Naive thymus-derived CD4-positive, alpha-beta T cell (primary cell): ENCODE measurements around the gene GDPD3. TPM values are rescaled to one million over a fixed set of nuclear protein-coding genes. Genes with fewer than 3 reads are reported as not detected.

Source experiments
- ATAC-seq: fragments of 150-1000 bp; cut with Tn5 transposase; 2 replicates; pipeline ENCODE4 v1.10.0; 2021; ENCODE audit warnings: mild to moderate bottlenecking, moderate library complexity
- CTCF ChIA-PET: fragments of 350-600 bp; sonication (Branson Sonifier 250); formaldehyde crosslinking; loops from one replicate; lab custom pipeline; 2021; ENCODE audit warnings: antibody characterized with exemption; lab: Charles Lee
- POLR2A ChIA-PET: fragments of 350-600 bp; sonication (Branson Sonifier 250); formaldehyde crosslinking; loops from one replicate; lab custom pipeline; 2021; ENCODE audit warnings: antibody characterized with exemption, inconsistent platforms; lab: Charles Lee
- DNase-seq, 9 donors: peaks; one replicate each; pipeline versions ENCODE4 v3.0.0 to v3.0.0-alpha.2; 2020 to 2022; ENCODE audit warnings: mixed read lengths in 1 of 9
- H3K27ac ChIP-seq: one replicate; pipeline ENCODE4 v1.7.0; 2013; ENCODE audit warnings: mild to moderate bottlenecking, low read depth, low read length, moderate library complexity
- H3K27me3 ChIP-seq, 2 donors: one replicate each; pipeline ENCODE4 v1.7.0; 2013; ENCODE audit warnings: low read length in 2 of 2, mild to moderate bottlenecking in 2 of 2, moderate library complexity in 2 of 2; ENCODE audit not compliant: control insufficient read depth in 2 of 2, insufficient read depth in 2 of 2
- H3K36me3 ChIP-seq, 3 experiments: 1 replicate in 2 of 3; 2 replicates in 1 of 3; pipeline ENCODE4 v1.7.0; 2013; ENCODE audit warnings: low read length in 3 of 3, mild to moderate bottlenecking in 3 of 3, moderate library complexity in 1 of 3; ENCODE audit not compliant: insufficient read depth in 3 of 3, control insufficient read depth in 2 of 3
- H3K4me1 ChIP-seq, 2 donors: one replicate each; pipeline ENCODE4 v1.7.0; 2013; ENCODE audit warnings: low read length in 2 of 2, mild to moderate bottlenecking in 2 of 2, moderate library complexity in 1 of 2; ENCODE audit not compliant: control insufficient read depth in 2 of 2, insufficient read depth in 2 of 2
- H3K4me3 ChIP-seq: 2 replicates; pipeline ENCODE4 v1.7.0; 2013; ENCODE audit warnings: mild to moderate bottlenecking, low read length
- H3K9me3 ChIP-seq, 3 experiments: 1 replicate in 2 of 3; 2 replicates in 1 of 3; pipeline ENCODE4 v1.7.0; 2013; ENCODE audit warnings: low read length in 3 of 3; ENCODE audit not compliant: control insufficient read depth in 2 of 3
- H3K27ac Mint-ChIP-seq, 9 donors: one replicate each; pipeline ENCODE4 v1.8.0; 2020 to 2022; ENCODE audit warnings: mixed read lengths in 9 of 9, mild to moderate bottlenecking in 8 of 9, moderate library complexity in 5 of 9, inconsistent platforms in 2 of 9
- H3K27me3 Mint-ChIP-seq, 5 donors: one replicate each; pipeline ENCODE4 v1.8.0; 2021 to 2022; ENCODE audit warnings: mixed read lengths in 5 of 5, mild to moderate bottlenecking in 1 of 5
- H3K36me3 Mint-ChIP-seq, 5 donors: one replicate each; pipeline ENCODE4 v1.8.0; 2020 to 2022; ENCODE audit warnings: mixed read lengths in 5 of 5, mild to moderate bottlenecking in 3 of 5, inconsistent platforms in 1 of 5
- H3K4me1 Mint-ChIP-seq, 7 donors: one replicate each; pipeline ENCODE4 v1.8.0; 2020 to 2022; ENCODE audit warnings: mixed read lengths in 7 of 7, mild to moderate bottlenecking in 3 of 7, inconsistent platforms in 1 of 7
- H3K4me3 Mint-ChIP-seq, 10 donors: one replicate each; pipeline ENCODE4 v1.8.0; 2020 to 2022; ENCODE audit warnings: mild to moderate bottlenecking in 10 of 10, mixed read lengths in 10 of 10, moderate library complexity in 6 of 10, inconsistent platforms in 2 of 10
- H3K9me3 Mint-ChIP-seq, 11 donors: one replicate each; pipeline ENCODE4 v1.8.0; 2020 to 2022; ENCODE audit warnings: mixed read lengths in 11 of 11, mild to moderate bottlenecking in 4 of 11, inconsistent platforms in 1 of 11, moderate library complexity in 1 of 11
- intact Hi-C, 2 donors: fragments of 100-400 bp; cut with micrococcal nuclease; formaldehyde crosslinking; loops; one replicate each; pipeline ENCODE4 v1.15.1; 2023
- polyA plus RNA-seq, 2 donors: library from polyadenylated mRNA; unstranded; fragments of 300-500 nt; fragmentation: Illumina TruSeq; gene quantifications; one replicate each; pipeline ENCODE4 v1.2.3, GENCODE V29; 2021
- total RNA-seq, 6 experiments: library from RNA in 5 of 6; stranded (reverse) in 5 of 6; gene quantifications; 1 replicate in 5 of 6; 2 replicates in 1 of 6; pipeline ENCODE4 v1.2.3 and lab custom pipeline; 2021 to 2026

The GDPD3 gene
- total and polyA plus RNA-seq, 7 experiments from 2014 or later = 7.9 to 39.3 (median 12.3) TPM; not detected in 2

DNA sequence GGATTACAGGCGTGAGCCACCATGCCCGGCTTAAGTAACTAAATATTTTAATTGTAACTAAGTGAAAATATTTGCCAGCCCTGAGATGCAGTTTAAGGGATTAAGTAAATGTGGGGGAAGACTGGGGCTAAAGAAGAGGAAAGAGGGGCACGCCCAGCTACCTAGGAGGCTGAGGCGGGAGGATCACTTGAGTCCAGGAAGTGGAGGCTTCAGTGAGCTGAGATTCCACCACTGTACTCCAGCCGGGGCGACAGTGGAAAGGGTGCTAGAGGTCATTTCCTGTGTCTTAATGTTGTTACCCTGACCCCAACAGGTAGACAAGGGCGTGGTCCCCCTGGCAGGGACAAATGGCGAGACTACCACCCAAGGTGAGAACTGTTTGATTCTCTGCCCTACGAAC, 45.0 kb downstream of the GDPD3 start:
- peaks cover 25 to 55% (median 43%) of the 10 kb centered on the region in 7 donors for H3K4me1 Mint-ChIP-seq
- ChIA-PET CTCF (interaction anchor here (1.2 kb wide), 1 partner anchor 24 kb away, joined by 6 read pairs; the partner anchor contains the start of gene TBX6), POLR2A (interaction anchor here (0.6 to 6.3 kb wide), 6 partner anchors 14 to 1111 kb away, joined by 3 to 159 read pairs (median 26); partner anchors contain the start of genes CORO1A, TBX6 and YPEL3)
- DNase-seq = no peak
- no peaks in the 10 kb centered on the region for H3K27me3 Mint-ChIP-seq
- H3K4me3 Mint-ChIP-seq = peak overlapping the region; percentile 66 to 86 (median 70)
- peaks cover 13 to 36% of the 10 kb centered on the region in 2 donors for H3K4me1 ChIP-seq
- H3K27me3 ChIP-seq = no peaks in the 10 kb centered on the region
- H3K9me3 Mint-ChIP-seq = no peaks in the 10 kb centered on the region
- peaks cover 0 to 38% (median 14%) of the 10 kb centered on the region in 5 donors for H3K36me3 Mint-ChIP-seq
- ATAC-seq = no peak
- peak overlapping the region; percentile 56 to 92 (median 80) for H3K27ac Mint-ChIP-seq
- no peaks in the 10 kb centered on the region for H3K9me3 ChIP-seq
- H3K4me3 ChIP-seq = no peak overlapping the region
- intact Hi-C loops = loop anchor here (1.0 to 10.0 kb wide), 3 partner anchors 44 to 854 kb away; partner anchors contain the start of genes FBXL19 (in 1 of the 2) and ZNF771 (in 1 of the 2)
- peak overlapping the region; percentile 22 for H3K27ac ChIP-seq
- peaks cover 18 to 71% (median 22%) of the 10 kb centered on the region in 3 experiments for H3K36me3 ChIP-seq

DNA sequence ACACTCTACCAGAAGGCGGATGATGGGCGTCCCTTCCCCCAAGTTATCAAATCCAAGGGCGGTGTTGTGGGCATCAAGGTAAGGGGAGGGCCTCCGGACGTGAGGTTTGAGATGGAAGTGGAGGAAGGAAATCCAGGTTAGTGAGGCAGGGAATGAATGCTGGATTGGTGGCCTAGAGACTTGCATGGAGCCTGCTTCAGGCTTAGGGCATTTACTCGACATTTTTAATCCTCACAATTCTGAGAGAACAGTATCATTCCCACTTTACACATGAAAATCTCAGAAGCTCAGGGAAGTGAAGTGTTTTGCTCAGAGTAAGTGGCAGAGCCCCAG, 45.8 kb downstream of the GDPD3 start:
- H3K4me3 Mint-ChIP-seq = peak overlapping the region; percentile 36 to 100 (median 99)
- Histone ChIP-seq H3K27me3 (no peaks in the 10 kb centered on the region), H3K9me3 (no peaks in the 10 kb centered on the region), H3K27ac (peak overlapping the region; percentile 83), H3K4me1 (peaks cover 13 to 37% of the 10 kb centered on the region in 2 donors), H3K4me3 (peak overlapping the region; percentile 12), H3K36me3 (peaks cover 18 to 69% (median 22%) of the 10 kb centered on the region in 3 experiments)
- ATAC-seq (no peak), DNase-seq (no peak)
- H3K9me3 Mint-ChIP-seq = no peaks in the 10 kb centered on the region
- H3K27me3 Mint-ChIP-seq = no peaks in the 10 kb centered on the region
- intact Hi-C loops = loop anchor here (5.0 to 10.0 kb wide), 2 partner anchors 337 to 855 kb away; partner anchors contain the start of genes FBXL19 (in 1 of the 2) and ZNF771 (in 1 of the 2)
- peaks cover 0 to 38% (median 14%) of the 10 kb centered on the region in 5 donors for H3K36me3 Mint-ChIP-seq
- H3K4me1 Mint-ChIP-seq = peaks cover 25 to 55% (median 43%) of the 10 kb centered on the region in 7 donors
- ChIA-PET POLR2A (interaction anchor here (0.6 to 6.3 kb wide), 11 partner anchors 9 to 365 kb away, joined by 3 to 159 read pairs (median 8); partner anchors contain the start of genes CD2BP2, CORO1A, PPP4C and TBX6), CTCF (interaction anchor here (0.6 to 1.2 kb wide), 2 partner anchors 25 to 277 kb away, joined by 3 to 6 read pairs; partner anchors contain the start of gene TBX6)
- H3K27ac Mint-ChIP-seq = peak overlapping the region in 7 of 9 donors; percentile 83 to 99 (median 98)

DNA sequence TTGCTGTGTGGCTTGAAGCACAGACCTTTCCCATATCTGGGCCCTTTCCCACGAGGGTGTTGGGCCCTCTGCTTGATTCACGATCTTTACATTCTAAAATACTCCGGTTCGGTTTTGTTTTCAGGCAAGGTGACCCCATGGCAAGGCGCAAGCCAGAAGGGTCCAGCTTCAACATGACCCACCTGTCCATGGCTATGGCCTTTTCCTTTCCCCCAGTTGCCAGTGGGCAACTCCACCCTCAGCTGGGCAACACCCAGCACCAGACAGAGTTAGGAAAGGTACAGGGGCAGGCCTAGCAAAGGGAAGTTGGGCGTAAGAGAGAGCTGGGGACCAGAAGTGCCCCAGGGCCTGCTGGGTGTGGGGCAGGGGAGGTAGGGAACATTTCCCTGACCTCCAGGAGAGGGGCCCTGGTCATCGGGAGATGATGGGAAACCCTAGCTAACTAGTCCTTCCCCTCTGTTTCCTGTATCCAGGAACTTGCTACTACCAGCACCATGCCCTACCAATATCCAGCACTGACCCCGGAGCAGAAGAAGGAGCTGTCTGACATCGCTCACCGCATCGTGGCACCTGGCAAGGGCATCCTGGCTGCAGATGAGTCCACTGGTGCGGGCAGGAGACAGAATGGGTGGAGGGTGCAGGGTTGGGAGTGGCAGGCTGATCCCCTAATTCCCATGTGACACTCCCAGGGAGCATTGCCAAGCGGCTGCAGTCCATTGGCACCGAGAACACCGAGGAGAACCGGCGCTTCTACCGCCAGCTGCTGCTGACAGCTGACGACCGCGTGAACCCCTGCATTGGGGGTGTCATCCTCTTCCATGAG, 46.4 kb downstream of the GDPD3 start:
- Mint-ChIP-seq H3K27me3 (no peaks in the 10 kb centered on the region), H3K9me3 (no peaks in the 10 kb centered on the region), H3K27ac (peak overlapping the region; percentile 79 to 99 (median 98)), H3K4me3 (peak overlapping the region; percentile 96 to 100 (median 99)), H3K4me1 (peaks cover 25 to 51% (median 40%) of the 10 kb centered on the region in 7 donors), H3K36me3 (peaks cover 0 to 35% (median 13%) of the 10 kb centered on the region in 5 donors)
- CTCF ChIA-PET = interaction anchor here (0.5 to 2.1 kb wide), 5 partner anchors 23 to 822 kb away, joined by 3 to 10 read pairs (median 3); partner anchors contain the start of gene TBX6
- peak overlapping the region; percentile 94 for H3K4me3 ChIP-seq
- H3K4me1 ChIP-seq = peaks cover 13 to 37% of the 10 kb centered on the region in 2 donors
- peaks cover 18 to 64% (median 22%) of the 10 kb centered on the region in 3 experiments for H3K36me3 ChIP-seq
- no peaks in the 10 kb centered on the region for H3K9me3 ChIP-seq
- peak overlapping the region; percentile 83 for H3K27ac ChIP-seq
- DNase-seq = no peak
- POLR2A ChIA-PET = interaction anchor here (0.5 to 6.3 kb wide), 22 partner anchors 9 to 1097 kb away, joined by 3 to 159 read pairs (median 5); partner anchors contain the start of genes CD2BP2, CORO1A, MVP and PAGR1
- no peaks in the 10 kb centered on the region for H3K27me3 ChIP-seq
- ATAC-seq = no peak
- intact Hi-C loops = loop anchor here (5.0 to 10.0 kb wide), 2 partner anchors 338 to 855 kb away; partner anchors contain the start of genes FBXL19 (in 1 of the 2) and ZNF771 (in 1 of the 2)

DNA sequence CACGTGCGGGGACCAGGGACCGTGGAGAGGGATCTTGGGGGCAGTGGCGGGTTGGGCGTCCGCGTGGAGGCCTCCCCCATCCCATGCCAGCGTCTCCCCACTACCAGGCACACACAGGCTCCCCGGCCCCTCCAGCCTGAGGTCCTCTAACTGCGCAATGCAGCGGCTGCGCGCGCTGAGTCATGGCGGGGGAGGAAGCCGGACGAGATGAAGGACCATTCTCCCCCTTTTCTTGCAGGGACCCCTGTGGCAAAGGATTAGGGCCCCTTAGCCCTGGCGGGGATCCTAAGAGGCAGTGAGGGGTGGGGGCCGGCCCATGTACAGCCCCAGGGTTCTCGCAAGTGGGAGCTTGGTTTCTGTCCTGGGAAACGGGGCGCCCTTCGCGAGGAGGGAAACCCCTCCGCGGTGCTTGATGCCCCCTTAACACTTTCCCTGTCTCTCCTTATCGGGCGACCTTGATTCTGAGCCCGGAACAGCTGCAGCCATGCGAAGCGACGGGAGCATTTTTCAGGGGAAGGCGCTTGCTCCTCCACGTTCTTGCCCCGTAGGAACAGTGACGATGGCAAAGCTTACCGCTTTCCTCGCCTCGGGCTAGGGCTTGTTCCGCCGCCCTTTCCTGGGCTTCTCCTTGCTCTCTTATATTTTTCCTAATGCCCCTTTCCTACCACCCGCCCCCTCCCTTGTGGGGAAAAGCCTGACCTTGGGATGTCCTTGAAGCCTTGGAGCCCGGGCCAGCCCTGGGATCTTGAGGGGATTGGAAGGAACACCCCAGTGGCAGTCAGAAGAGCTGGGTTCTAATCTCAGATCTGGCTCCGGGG, 47.2 kb downstream of the GDPD3 start:
- H3K27ac ChIP-seq = peak overlapping the region; percentile 83
- no peaks in the 10 kb centered on the region for H3K9me3 Mint-ChIP-seq
- H3K36me3 ChIP-seq = peaks cover 18 to 55% (median 22%) of the 10 kb centered on the region in 3 experiments
- peaks cover 13 to 37% of the 10 kb centered on the region in 2 donors for H3K4me1 ChIP-seq
- no peaks in the 10 kb centered on the region for H3K27me3 ChIP-seq
- intact Hi-C loops = loop anchor here (1.0 to 10.0 kb wide), 19 partner anchors 9 to 856 kb away; partner anchors contain the start of genes FBRS (in 2 of the 2), MAPK3 (in 2 of the 2), PPP4C (in 2 of the 2) and CORO1A (in 1 of the 2)
- H3K36me3 Mint-ChIP-seq = peaks cover 0 to 30% (median 13%) of the 10 kb centered on the region in 5 donors
- H3K4me3 Mint-ChIP-seq = peak overlapping the region; percentile 96 to 100 (median 99)
- ATAC-seq = no peak
- POLR2A ChIA-PET = interaction anchor here (0.5 to 6.3 kb wide), 46 partner anchors 10 to 1098 kb away, joined by 3 to 159 read pairs (median 4); partner anchors contain the start of genes CD2BP2, CORO1A, DCTPP1 and KCTD13
- peak overlapping the region; percentile 79 to 99 (median 98) for H3K27ac Mint-ChIP-seq
- no peaks in the 10 kb centered on the region for H3K27me3 Mint-ChIP-seq
- no peak for DNase-seq
- CTCF ChIA-PET = interaction anchor here (0.5 to 2.1 kb wide), 4 partner anchors 11 to 823 kb away, joined by 3 to 10 read pairs (median 4); partner anchors contain the start of gene TBX6
- peaks cover 25 to 46% (median 38%) of the 10 kb centered on the region in 7 donors for H3K4me1 Mint-ChIP-seq
- H3K9me3 ChIP-seq = no peaks in the 10 kb centered on the region
- peak overlapping the region; percentile 94 for H3K4me3 ChIP-seq

DNA sequence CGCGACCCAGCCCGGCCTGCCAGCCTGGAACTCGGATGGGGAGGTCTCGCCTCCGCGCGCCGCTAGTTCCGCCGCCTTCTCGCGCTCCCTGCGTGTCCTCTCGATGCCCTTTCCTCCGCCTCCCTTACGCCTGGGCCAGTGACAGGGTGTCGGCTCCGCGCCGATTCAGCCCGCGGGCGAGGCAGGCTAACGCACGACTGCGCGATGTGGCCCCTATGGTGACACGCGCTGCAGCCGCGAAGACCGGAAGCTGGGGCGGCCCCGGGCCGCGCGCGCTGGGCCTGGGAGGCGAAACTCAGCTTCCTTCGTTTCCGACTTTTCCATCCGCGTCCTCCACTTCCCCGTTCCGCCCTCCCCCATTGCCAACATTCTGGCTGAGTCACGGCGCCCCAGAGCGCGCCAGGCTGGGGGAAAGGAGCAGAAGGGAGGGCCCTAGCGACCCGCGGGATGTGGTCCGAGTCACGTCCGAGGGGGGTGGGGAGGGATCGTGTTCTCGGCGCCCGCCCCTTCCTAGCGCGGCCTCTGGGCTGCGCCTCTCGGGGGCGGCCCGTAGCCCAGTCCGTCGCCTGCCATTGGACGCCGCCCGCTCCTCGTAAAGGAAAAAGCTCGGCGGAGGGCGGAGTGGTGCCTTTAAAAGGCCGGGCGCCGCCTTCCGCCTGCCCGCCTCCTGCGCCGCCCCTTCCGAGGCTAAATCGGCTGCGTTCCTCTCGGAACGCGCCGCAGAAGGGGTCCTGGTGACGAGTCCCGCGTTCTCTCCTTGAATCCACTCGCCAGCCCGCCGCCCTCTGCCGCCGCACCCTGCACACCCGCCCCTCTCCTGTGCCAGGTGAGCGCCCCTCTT, 48.0 kb downstream of the GDPD3 start, which contains the start of gene ALDOA:
Gene ALDOA (plus strand): TSS at position 659 of the 841 bp plus-strand sequence. CDS start 1,138 bp downstream, outside the sequence.
- Histone ChIP-seq H3K27ac (peak within 1 kb of the TSS; percentile 83), H3K4me3 (peak within 1 kb of the TSS; percentile 94), H3K27me3 (no peaks in the 10 kb centered on the region), H3K9me3 (no peaks in the 10 kb centered on the region), H3K36me3 (peaks cover 18 to 47% (median 19%) of the 10 kb centered on the region in 3 experiments), H3K4me1 (peaks cover 13 to 37% of the 10 kb centered on the region in 2 donors)
- H3K9me3 Mint-ChIP-seq = no peaks in the 10 kb centered on the region
- peaks cover 0 to 29% (median 13%) of the 10 kb centered on the region in 5 donors for H3K36me3 Mint-ChIP-seq
- DNase-seq (peak; percentile 82 to 97 (median 92)), ATAC-seq (peak; percentile 90)
- ChIA-PET CTCF (interaction anchor here (0.6 to 2.1 kb wide), 4 partner anchors 10 to 342 kb away, joined by 3 to 10 read pairs (median 4); partner anchors contain the start of genes TBX6 and ZNF771), POLR2A (interaction anchor here (0.6 to 6.3 kb wide), 49 partner anchors 11 to 813 kb away, joined by 3 to 159 read pairs (median 4); partner anchors contain the start of genes CD2BP2, CORO1A, DCTPP1 and KCTD13)
- H3K4me3 Mint-ChIP-seq = peak within 1 kb of the TSS; percentile 96 to 100 (median 99)
- peak within 1 kb of the TSS; percentile 90 to 99 (median 98) for H3K27ac Mint-ChIP-seq
- intact Hi-C loops = loop anchor here (1.0 to 10.0 kb wide), 19 partner anchors 10 to 857 kb away; partner anchors contain the start of genes FBRS (in 2 of the 2), MAPK3 (in 2 of the 2), PPP4C (in 2 of the 2) and CORO1A (in 1 of the 2)
- H3K27me3 Mint-ChIP-seq = no peaks in the 10 kb centered on the region
- peaks cover 22 to 44% (median 35%) of the 10 kb centered on the region in 7 donors for H3K4me1 Mint-ChIP-seq
